Measurements from ENCODE around the gene TMED9.

DNA sequence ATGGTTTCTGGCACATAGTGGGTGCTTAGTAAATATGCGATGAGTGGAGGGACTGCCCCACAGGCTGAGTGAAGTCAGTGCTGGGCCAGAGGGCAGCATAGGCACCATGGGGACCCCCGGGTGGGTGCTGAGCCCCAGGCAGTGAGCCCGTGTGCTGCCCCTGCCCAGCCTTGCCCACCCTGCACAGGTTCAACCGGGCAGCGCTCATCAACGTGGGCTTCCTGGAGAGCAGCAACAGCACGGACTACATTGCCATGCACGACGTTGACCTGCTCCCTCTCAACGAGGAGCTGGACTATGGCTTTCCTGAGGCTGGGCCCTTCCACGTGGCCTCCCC lies 15.1 kb downstream of the TMED9 start:
- no peak for TF ChIP-seq POLR2A (IDR thresholded peaks at IDR 0.05)
- TF ChIP-seq, protein P1, sequence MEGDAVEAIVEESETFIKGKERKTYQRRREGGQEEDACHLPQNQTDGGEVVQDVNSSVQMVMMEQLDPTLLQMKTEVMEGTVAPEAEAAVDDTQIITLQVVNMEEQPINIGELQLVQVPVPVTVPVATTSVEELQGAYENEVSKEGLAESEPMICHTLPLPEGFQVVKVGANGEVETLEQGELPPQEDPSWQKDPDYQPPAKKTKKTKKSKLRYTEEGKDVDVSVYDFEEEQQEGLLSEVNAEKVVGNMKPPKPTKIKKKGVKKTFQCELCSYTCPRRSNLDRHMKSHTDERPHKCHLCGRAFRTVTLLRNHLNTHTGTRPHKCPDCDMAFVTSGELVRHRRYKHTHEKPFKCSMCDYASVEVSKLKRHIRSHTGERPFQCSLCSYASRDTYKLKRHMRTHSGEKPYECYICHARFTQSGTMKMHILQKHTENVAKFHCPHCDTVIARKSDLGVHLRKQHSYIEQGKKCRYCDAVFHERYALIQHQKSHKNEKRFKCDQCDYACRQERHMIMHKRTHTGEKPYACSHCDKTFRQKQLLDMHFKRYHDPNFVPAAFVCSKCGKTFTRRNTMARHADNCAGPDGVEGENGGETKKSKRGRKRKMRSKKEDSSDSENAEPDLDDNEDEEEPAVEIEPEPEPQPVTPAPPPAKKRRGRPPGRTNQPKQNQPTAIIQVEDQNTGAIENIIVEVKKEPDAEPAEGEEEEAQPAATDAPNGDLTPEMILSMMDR (IDR thresholded peaks at IDR 0.05): no peak
